Fibroblast of pulmonary artery (primary cell): Measurements from ENCODE around the gene COMT.
A peak's percentile ranks its signal among the peaks of the same experiment; 100 is the strongest.

Experiments used
- DNase-seq: peaks from one replicate; pipeline ENCODE4 v3.0.0-alpha.2; 2010; ENCODE audit warnings: low read depth
- H3K4me3 ChIP-seq: replicated peaks from 2 replicates; pipeline ENCODE4 v1.5.1; 2011; ENCODE audit warnings: low read depth, mild to moderate bottlenecking, control low read depth, low read length, moderate library complexity
- CTCF ChIP-seq: IDR thresholded peaks from 2 replicates; pipeline ENCODE4 v1.5.1; 2011; ENCODE audit warnings: mild to moderate bottlenecking, control low read depth, low read length, inconsistent platforms; ENCODE audit errors: missing control alignments

COMT gene

GRCh38 chr22:19970031-19970478 lies 28.5 kb downstream of the COMT start:
- no peak overlapping the region for H3K4me3 ChIP-seq
- TF ChIP-seq CTCF, result no peak
- DNase-seq, result no peak

- DNase-seq, result peak; percentile 64
- peak; percentile 82 for TF ChIP-seq CTCF
- no peak overlapping the region for H3K4me3 ChIP-seq
Measured at GRCh38 chr22:19970479-19971275, 29.1 kb downstream of the COMT start.

- no peak for TF ChIP-seq CTCF
- DNase-seq, result no peak
- H3K4me3 ChIP-seq, result no peak overlapping the region
Measured at GRCh38 chr22:19971276-19972124, 29.9 kb downstream of the COMT start.

GRCh38 chr22:19972251-19972650 lies 30.7 kb downstream of the COMT start:
- no peak for TF ChIP-seq CTCF
- DNase-seq, result no peak
- no peak overlapping the region for H3K4me3 ChIP-seq

GRCh38 chr22:19972652-19973550 lies 31.3 kb downstream of the COMT start:
- TF ChIP-seq CTCF, result no peak
- no peak overlapping the region for H3K4me3 ChIP-seq
- DNase-seq, result no peak

GRCh38 chr22:19973551-19974267 lies 32.1 kb downstream of the COMT start:
- no peak overlapping the region for H3K4me3 ChIP-seq
- TF ChIP-seq CTCF, result no peak

More at GRCh38 chr22:19973551-19974267, 32.1 kb downstream of the COMT start:
- no peak for DNase-seq
